K562 (cell line): ENCODE data around the gene GART. TPM values are rescaled to one million over a fixed set of nuclear protein-coding genes. Genes with fewer than 3 reads are reported as not detected.

ENCODE experiments used
- ASH1L ChIP-seq: fragments of 450-650 bp; IDR thresholded peaks from 2 replicates; pipeline ENCODE4 v1.6.1; 2018; ENCODE audit warnings: borderline replicate concordance, mild to moderate bottlenecking, low read depth; ENCODE audit not compliant: partially characterized antibody
- BRCA1 ChIP-seq, 2 experiments: fragments of 450-650 bp in 1 of 2; sonication (generic) in 1 of 2; formaldehyde crosslinking in 1 of 2; IDR thresholded peaks; 2 replicates each; pipeline versions ENCODE4 v1.5.0 to v1.6.1; 2017 to 2020; ENCODE audit warnings: mild to moderate bottlenecking in 1 of 2, missing genetic modification reagents in 1 of 2
- DIDO1 ChIP-seq: fragments of 450-650 bp; IDR thresholded peaks from 2 replicates; pipeline ENCODE4 v1.6.1; 2016; ENCODE audit warnings: low read depth, missing biosample characterization, missing genetic modification characterization
- FOXA3 ChIP-seq, 2 experiments: fragments of 450-650 bp in 1 of 2; sonication (generic) in 1 of 2; formaldehyde crosslinking; IDR thresholded peaks in 1 of 2; conservative IDR thresholded peaks in 1 of 2; 2 replicates each; pipeline versions ENCODE4 v1.4.0 to v1.8.0; 2020 to 2022; ENCODE audit warnings: mild to moderate bottlenecking in 2 of 2, missing genetic modification reagents in 1 of 2
- FOXO4 ChIP-seq: fragments of 450-650 bp; formaldehyde crosslinking; IDR thresholded peaks from 2 replicates; pipeline ENCODE4 v1.4.0; 2020; ENCODE audit warnings: mild to moderate bottlenecking, moderate library complexity
- GTF2E2 ChIP-seq: fragments of 200-800 bp; sonication (Bioruptor generic); IDR thresholded peaks from 2 replicates; pipeline ENCODE4 v1.6.1; 2016; ENCODE audit warnings: missing genetic modification characterization, missing compliant biosample characterization
- HMBOX1 ChIP-seq: sonication (generic); IDR thresholded peaks from 2 replicates; pipeline ENCODE4 v1.6.1; 2016
- MCM7 ChIP-seq, 2 experiments: fragments of 450-650 bp; IDR thresholded peaks; 2 replicates each; pipeline ENCODE4 v1.6.1; 2016 to 2018
- MEF2A ChIP-seq: IDR thresholded peaks from 2 replicates; pipeline ENCODE4 v1.6.1; 2011; ENCODE audit warnings: low read depth, mild to moderate bottlenecking, low read length, moderate library complexity; ENCODE audit not compliant: control insufficient read depth
- NCOA4 ChIP-seq: fragments of 450-650 bp; IDR thresholded peaks from 2 replicates; pipeline ENCODE4 v1.6.1; 2018; ENCODE audit warnings: mild to moderate bottlenecking; ENCODE audit not compliant: partially characterized antibody
- PHF8 ChIP-seq: fragments of 200-600 bp; sonication (generic); IDR thresholded peaks from 2 replicates; pipeline ENCODE4 v1.6.1; 2012; ENCODE audit warnings: mixed run types, mild to moderate bottlenecking, inconsistent platforms, low read length, moderate library complexity, borderline replicate concordance
- POLR2B ChIP-seq: fragments of 450-650 bp; IDR thresholded peaks from 2 replicates; pipeline ENCODE4 v1.6.1; 2018; ENCODE audit warnings: low read depth; ENCODE audit not compliant: partially characterized antibody
- RAD21 ChIP-seq, 2 experiments: fragments of 250-450 bp in 1 of 2; fragments of 450-650 bp in 1 of 2; sonication (Bioruptor Pico) in 1 of 2; formaldehyde crosslinking in 1 of 2; IDR thresholded peaks in 1 of 2; conservative IDR thresholded peaks in 1 of 2; 2 replicates each; pipeline versions ENCODE4 v1.4.0 to v1.8.0; 2020 to 2022; ENCODE audit warnings: mild to moderate bottlenecking in 2 of 2, moderate library complexity in 1 of 2
- SMAD4 ChIP-seq: fragments of 250-450 bp; sonication (Bioruptor Pico); conservative IDR thresholded peaks from 2 replicates; pipeline ENCODE4 v1.8.0; 2021; ENCODE audit warnings: inconsistent platforms, mild to moderate bottlenecking, moderate library complexity
- TAL1 ChIP-seq: fragments of 450-650 bp; IDR thresholded peaks from 2 replicates; pipeline ENCODE4 v1.6.1; 2016; ENCODE audit warnings: mild to moderate bottlenecking
- TSC22D4 ChIP-seq: fragments of 450-650 bp; IDR thresholded peaks from 2 replicates; pipeline ENCODE4 v1.6.1; 2016; ENCODE audit warnings: missing genetic modification characterization, missing biosample characterization, control low read depth
- ZNF140 ChIP-seq: fragments of 250-450 bp; sonication (Bioruptor Pico); IDR thresholded peaks from 2 replicates; pipeline ENCODE4 v1.8.0; 2021; ENCODE audit warnings: moderate library complexity, mild to moderate bottlenecking, inconsistent platforms
- ZNF609 ChIP-seq: sonication (generic); formaldehyde crosslinking; IDR thresholded peaks from 2 replicates; pipeline ENCODE4 v1.8.1; 2023; ENCODE audit warnings: missing genetic modification reagents, mild to moderate bottlenecking, borderline replicate concordance
- polyA plus RNA-seq, 8 experiments: library from polyadenylated mRNA; depleted of rRNA in 4 of 8; stranded (reverse) in 5 of 8; unstranded in 3 of 8; fragments of >200 nt; fragmentation: Nextera tagmentation in 2 of 8; fragmentation: Illumina TruSeq in 1 of 8; extraction: Ambion mirVana in 2 of 8; extraction: Trizol in 1 of 8; gene quantifications; 2 replicates each; pipeline versions ENCODE4 v1.2.1 to v1.2.3, GENCODE V29; 2011 to 2014; ENCODE audit warnings: inconsistent platforms in 1 of 8, missing spikeins in 1 of 8
- total RNA-seq, 7 experiments: library from RNA; depleted of rRNA in 6 of 7; stranded (reverse); fragments of >200 nt in 6 of 7; fragmentation: Illumina TruSeq in 2 of 7; extraction: Trizol in 2 of 7; gene quantifications; 2 replicates each; pipeline versions ENCODE4 v1.2.1 to v1.2.3, GENCODE V29; 2011 to 2021; ENCODE audit warnings: low replicate concordance in 1 of 7

GART gene
- total and polyA plus RNA-seq, 9 of the 15 experiments (the other 6 are each of a cell fraction or from before 2014, with no cell fraction given), result 141 to 429 (median 349) TPM

GRCh38 chr21:33491373-33492102 lies 50.4 kb downstream of the GART start, which contains the start of gene DNAJC28 (continued):
- no peak for TF ChIP-seq HMBOX1
- no peak for TF ChIP-seq BRCA1 (IDR thresholded peaks at IDR 0.05)
- TF ChIP-seq BRCA1 (CRISPR knock-in tag; IDR thresholded peaks at IDR 0.05), result no peak
- TF ChIP-seq POLR2B, result peak; percentile 78
- 0 out of 4 replicates have a peak, but pooled peaks have one; percentile 6 to 68 for TF ChIP-seq FOXA3 (CRISPR knock-in tag; conservative IDR thresholded peaks at IDR 0.05 in 1 of 2, IDR thresholded peaks at IDR 0.05 in 1 of 2)
- no peak for TF ChIP-seq NCOA4
- 0 out of 2 replicates have a peak, but pooled peaks have one; percentile 4 for TF ChIP-seq TAL1
- no peak for TF ChIP-seq MEF2A
- no peak for TF ChIP-seq ZNF609 (CRISPR knock-in tag)
- TF ChIP-seq PHF8, result peak; percentile 74; the same call in 1 of the 2 replicates
- TF ChIP-seq GTF2E2, result no peak
- peak; percentile 80 for TF ChIP-seq ASH1L
- no peak for TF ChIP-seq ZNF140 (CRISPR knock-in tag)
- no peak for TF ChIP-seq FOXO4 (CRISPR knock-in tag)
- no peak for TF ChIP-seq RAD21 (CRISPR knock-in tag; conservative IDR thresholded peaks at IDR 0.05 in 1 of 2, IDR thresholded peaks at IDR 0.05 in 1 of 2)
- TF ChIP-seq MCM7 (IDR thresholded peaks at IDR 0.05), result no peak
- 0 out of 2 replicates have a peak, but pooled peaks have one; percentile 57 for TF ChIP-seq SMAD4 (CRISPR knock-in tag)
- peak; percentile 65; the same call in 1 of the 2 replicates for TF ChIP-seq DIDO1
- no peak for TF ChIP-seq TSC22D4 (tag)
